Activated CD4-positive, alpha-beta T cell treated with anti-CD3 and anti-CD28 coated beads, Interleukin-10, Interleukin-2, amounts not matched to agents 100 ng/mL and 50 ng/mL, durations not matched to agents 16 hours and 8 hours (primary cell): Measurements from ENCODE around the gene UHMK1.
"Not testable (repeated sequence)": the region's sequence is repeated elsewhere in the genome, so short reads cannot be mapped to it uniquely, and the experiment has no call there.

Source experiments
- DNase-seq: peaks from one replicate; pipeline ENCODE4 v3.0.0-alpha.2; 2020

The UHMK1 gene

GRCh38 chr1:162568802-162569201, 71.2 kb downstream of the UHMK1 start:
- DNase-seq = no peak

- no peak for DNase-seq
Observed at GRCh38 chr1:162570718-162571117, 73.1 kb downstream of the UHMK1 start.

- DNase-seq = not testable (repeated sequence)
Observed at GRCh38 chr1:162571121-162571520, 73.5 kb downstream of the UHMK1 start.

GRCh38 chr1:162571696-162572095, 74.1 kb downstream of the UHMK1 start:
- no peak for DNase-seq

- no peak for DNase-seq
Observed at GRCh38 chr1:162573136-162573535, 75.5 kb downstream of the UHMK1 start.

- no peak for DNase-seq
Observed at GRCh38 chr1:162578071-162578700, 80.6 kb downstream of the UHMK1 start.

- DNase-seq = no peak
Observed at GRCh38 chr1:162578936-162579335, 81.3 kb downstream of the UHMK1 start.
